Mesenchymal stem cell (in vitro differentiated cells and primary cell): ENCODE results near the gene SCN8A.

ENCODE experiments used
- DNase-seq: peaks from one replicate; pipeline ENCODE4 v3.0.0-alpha.2; 2013
- H2AFZ ChIP-seq: one replicate; pipeline ENCODE4 v1.6.1; 2013; ENCODE audit warnings: low read depth, mild to moderate bottlenecking, control low read depth, inconsistent platforms, low read length, moderate library complexity
- H2AK5ac ChIP-seq: 2 replicates; pipeline ENCODE4 v1.6.1; 2013; ENCODE audit warnings: low read length, moderate library complexity, mild to moderate bottlenecking, inconsistent platforms; ENCODE audit not compliant: severe bottlenecking
- H2BK120ac ChIP-seq: one replicate; pipeline ENCODE4 v1.6.1; 2013; ENCODE audit warnings: low read depth, mild to moderate bottlenecking, inconsistent platforms, low read length, moderate library complexity
- H2BK12ac ChIP-seq, 2 experiments: one replicate each; pipeline ENCODE4 v1.6.1; 2013; ENCODE audit warnings: inconsistent platforms in 2 of 2, low read length in 2 of 2, mild to moderate bottlenecking in 2 of 2, moderate library complexity in 2 of 2, control low read depth in 1 of 2
- H2BK15ac ChIP-seq: one replicate; pipeline ENCODE4 v1.6.1; 2013; ENCODE audit warnings: mild to moderate bottlenecking, low read depth, inconsistent platforms; ENCODE audit not compliant: poor library complexity, severe bottlenecking
- H2BK5ac ChIP-seq: 2 replicates; pipeline ENCODE4 v1.6.1; 2013; ENCODE audit warnings: low read depth, mild to moderate bottlenecking, low read length, control low read depth, inconsistent platforms; ENCODE audit not compliant: poor library complexity, severe bottlenecking
- H3K14ac ChIP-seq, 2 experiments: one replicate each; pipeline ENCODE4 v1.6.1; 2013; ENCODE audit warnings: inconsistent platforms in 2 of 2, low read length in 2 of 2, control low read depth in 1 of 2, mild to moderate bottlenecking in 1 of 2, moderate library complexity in 1 of 2
- H3K18ac ChIP-seq, 2 experiments: one replicate each; pipeline ENCODE4 v1.6.1; 2013; ENCODE audit warnings: inconsistent platforms in 2 of 2, low read length in 2 of 2, control low read depth in 1 of 2, low read depth in 1 of 2, mild to moderate bottlenecking in 1 of 2
- H3K23ac ChIP-seq, 2 experiments: one replicate each; pipeline ENCODE4 v1.6.1; 2013; ENCODE audit warnings: inconsistent platforms in 2 of 2, low read length in 2 of 2, mild to moderate bottlenecking in 2 of 2, moderate library complexity in 2 of 2, control low read depth in 1 of 2
- H3K27ac ChIP-seq: 2 replicates; pipeline ENCODE4 v1.5.1; 2013; ENCODE audit warnings: mild to moderate bottlenecking, moderate library complexity, low read length, control low read depth, inconsistent platforms; ENCODE audit not compliant: poor library complexity, severe bottlenecking
- H3K27me3 ChIP-seq, 2 experiments: 2 replicates each; pipeline versions ENCODE4 v1.6.1 to v1.7.0; 2013; ENCODE audit warnings: low read length in 2 of 2, mild to moderate bottlenecking in 2 of 2, moderate library complexity in 2 of 2, control low read depth in 1 of 2, inconsistent platforms in 1 of 2; ENCODE audit not compliant: control insufficient read depth in 1 of 2, insufficient read depth in 1 of 2
- H3K36me3 ChIP-seq, 2 experiments: 2 replicates each; pipeline versions ENCODE4 v1.6.1 to v1.7.0; 2013; ENCODE audit warnings: low read length in 2 of 2, control low read depth in 1 of 2, inconsistent platforms in 1 of 2, low read depth in 1 of 2, mild to moderate bottlenecking in 1 of 2; ENCODE audit not compliant: insufficient read depth in 2 of 2, control insufficient read depth in 1 of 2
- H3K4ac ChIP-seq, 2 experiments: one replicate each; pipeline ENCODE4 v1.6.1; 2013; ENCODE audit warnings: inconsistent platforms in 2 of 2, low read length in 2 of 2, mild to moderate bottlenecking in 2 of 2, moderate library complexity in 2 of 2, control low read depth in 1 of 2, low read depth in 1 of 2
- H3K4me1 ChIP-seq: 2 replicates; pipeline ENCODE4 v1.6.1; 2013; ENCODE audit warnings: low read depth, low read length, control low read depth; ENCODE audit not compliant: control insufficient read depth, insufficient read depth
- H3K4me2 ChIP-seq: 2 replicates; pipeline ENCODE4 v1.6.1; 2013; ENCODE audit warnings: low read length, mild to moderate bottlenecking, inconsistent platforms; ENCODE audit not compliant: poor library complexity, severe bottlenecking
- H3K4me3 ChIP-seq, 2 experiments: 2 replicates each; pipeline versions ENCODE4 v1.5.1 to v1.7.0; 2013; ENCODE audit warnings: low read length in 2 of 2, mild to moderate bottlenecking in 2 of 2, control low read depth in 1 of 2, low read depth in 1 of 2; ENCODE audit not compliant: insufficient read depth in 1 of 2
- H3K79me1 ChIP-seq: replicated peaks from 2 replicates; pipeline ENCODE4 v1.6.1; 2013; ENCODE audit warnings: mild to moderate bottlenecking, control low read depth, low read length, inconsistent platforms; ENCODE audit not compliant: poor library complexity, severe bottlenecking
- H3K9ac ChIP-seq: 2 replicates; pipeline ENCODE4 v1.7.0; 2013; ENCODE audit warnings: mild to moderate bottlenecking, low read length, moderate library complexity
- H3K9me3 ChIP-seq: 2 replicates; pipeline ENCODE4 v1.7.0; 2013; ENCODE audit warnings: mild to moderate bottlenecking, low read length; ENCODE audit not compliant: control insufficient read depth
- H4K8ac ChIP-seq: one replicate; pipeline ENCODE4 v1.6.1; 2013; ENCODE audit warnings: inconsistent platforms, mild to moderate bottlenecking, low read length, moderate library complexity
- H4K91ac ChIP-seq: one replicate; pipeline ENCODE4 v1.6.1; 2013; ENCODE audit warnings: mild to moderate bottlenecking, low read length, inconsistent platforms
- WGBS: methylation state at CpG from one replicate; pipeline ENCODE4 v1.1.7; 2013; ENCODE audit warnings: mixed read lengths; 5-methylcytosine and 5-hydroxymethylcytosine counted together

SCN8A gene

DNA sequence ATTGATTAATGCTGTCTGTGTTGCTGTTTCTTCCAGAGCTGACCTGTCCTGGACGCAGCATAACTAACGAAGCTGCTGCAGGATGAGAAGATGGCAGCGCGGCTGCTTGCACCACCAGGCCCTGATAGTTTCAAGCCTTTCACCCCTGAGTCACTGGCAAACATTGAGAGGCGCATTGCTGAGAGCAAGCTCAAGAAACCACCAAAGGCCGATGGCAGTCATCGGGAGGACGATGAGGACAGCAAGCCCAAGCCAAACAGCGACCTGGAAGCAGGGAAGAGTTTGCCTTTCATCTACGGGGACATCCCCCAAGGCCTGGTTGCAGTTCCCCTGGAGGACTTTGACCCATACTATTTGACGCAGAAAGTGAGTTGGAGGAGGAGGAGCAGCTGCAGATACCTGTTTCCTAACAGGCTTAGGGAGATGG, 71.7 kb downstream of the SCN8A start:
- no peak overlapping the region for H2BK5ac ChIP-seq
- no peak for DNase-seq
- no peak overlapping the region for H3K23ac ChIP-seq
- H4K91ac ChIP-seq: peak overlapping the region; percentile 18
- no peak overlapping the region for H4K8ac ChIP-seq
- WGBS: 93% methylated on average over 11 of the region's 11 CpGs
- H3K4me1 ChIP-seq: no peaks in the 10 kb centered on the region
- no peak overlapping the region for H3K9ac ChIP-seq
- no peak overlapping the region for H3K4me2 ChIP-seq
- no peaks in the 10 kb centered on the region for H3K79me1 ChIP-seq
- H2AFZ ChIP-seq: no peak overlapping the region
- no peak overlapping the region for H2BK12ac ChIP-seq
- no peaks in the 10 kb centered on the region for H3K9me3 ChIP-seq
- H3K4me3 ChIP-seq: no peak overlapping the region
- no peak overlapping the region for H2BK120ac ChIP-seq
- no peak overlapping the region for H3K4ac ChIP-seq
- H3K27me3 ChIP-seq: peaks cover 0 to 21% of the 10 kb centered on the region in 2 experiments
- no peak overlapping the region for H2AK5ac ChIP-seq
- H3K36me3 ChIP-seq: peaks cover 0 to 25% of the 10 kb centered on the region in 2 experiments
- H3K14ac ChIP-seq: no peak overlapping the region
- H3K18ac ChIP-seq: no peak overlapping the region
- H2BK15ac ChIP-seq: no peak overlapping the region
- no peak overlapping the region for H3K27ac ChIP-seq

DNA sequence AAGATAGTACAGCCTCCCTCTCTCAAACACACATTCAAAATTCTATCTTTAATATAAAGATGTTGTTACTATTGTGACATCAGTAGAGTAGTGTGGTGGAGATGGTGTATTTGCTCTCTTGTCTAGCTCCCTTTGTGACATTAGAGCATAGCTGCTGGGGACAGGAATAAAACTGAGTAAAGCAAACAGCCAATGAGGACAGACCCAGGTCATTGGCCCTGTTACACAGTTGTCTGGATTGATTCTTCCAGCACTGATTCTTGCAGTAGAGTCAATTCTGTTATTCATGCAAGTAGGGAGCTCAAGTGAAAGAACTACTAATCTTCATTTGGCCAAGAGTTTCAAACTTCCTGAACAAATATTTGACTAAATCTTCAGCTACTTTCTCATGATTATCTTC, 72.4 kb downstream of the SCN8A start:
- Histone ChIP-seq H3K36me3 (peaks cover 0 to 25% of the 10 kb centered on the region in 2 experiments), H2AK5ac (no peak overlapping the region), H3K27me3 (peaks cover 0 to 21% of the 10 kb centered on the region in 2 experiments), H3K23ac (no peak overlapping the region), H2BK5ac (no peak overlapping the region), H4K8ac (no peak overlapping the region), H3K18ac (no peak overlapping the region), H3K4ac (no peak overlapping the region), H2BK120ac (no peak overlapping the region), H3K9ac (no peak overlapping the region), H3K14ac (no peak overlapping the region), H3K4me3 (no peak overlapping the region), H3K79me1 (no peaks in the 10 kb centered on the region), H3K9me3 (no peaks in the 10 kb centered on the region), H3K4me2 (no peak overlapping the region), H2BK12ac (no peak overlapping the region), H4K91ac (no peak overlapping the region), H3K4me1 (no peaks in the 10 kb centered on the region), H3K27ac (no peak overlapping the region), H2BK15ac (no peak overlapping the region), H2AFZ (no peak overlapping the region)
- DNase-seq: no peak

DNA sequence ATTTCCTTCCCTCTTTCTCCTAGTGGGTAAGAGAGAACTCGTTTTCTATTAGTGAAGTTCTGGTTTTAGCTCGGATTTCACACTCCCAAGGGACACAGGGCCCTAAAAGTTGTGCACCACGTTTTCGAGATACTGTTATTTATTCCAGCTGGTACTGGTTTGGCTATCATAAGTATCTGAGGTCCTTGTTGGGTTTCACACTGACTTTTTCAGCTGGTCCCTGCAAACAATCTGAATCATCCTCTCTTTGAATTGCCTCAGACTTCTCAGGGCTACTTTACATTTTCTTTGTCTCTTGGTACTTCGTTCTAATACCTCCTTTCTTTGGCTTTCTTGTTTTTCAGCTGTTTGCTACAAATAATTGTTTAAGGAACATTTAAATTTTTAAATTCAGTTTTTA, 75.7 kb downstream of the SCN8A start:
- Histone ChIP-seq H2BK12ac (no peak overlapping the region), H3K14ac (no peak overlapping the region), H3K18ac (no peak overlapping the region), H3K36me3 (peaks cover 0 to 34% of the 10 kb centered on the region in 2 experiments), H2BK15ac (no peak overlapping the region), H3K4me1 (no peaks in the 10 kb centered on the region), H3K9ac (peak overlapping the region; percentile 26), H2AFZ (no peak overlapping the region), H3K4ac (no peak overlapping the region), H3K27ac (no peak overlapping the region), H3K4me3 (no peak overlapping the region), H4K91ac (no peak overlapping the region), H3K4me2 (no peak overlapping the region), H3K79me1 (no peaks in the 10 kb centered on the region), H4K8ac (no peak overlapping the region), H3K23ac (no peak overlapping the region), H3K9me3 (no peaks in the 10 kb centered on the region), H3K27me3 (peaks cover 0 to 4% of the 10 kb centered on the region in 2 experiments), H2BK5ac (no peak overlapping the region), H2BK120ac (no peak overlapping the region), H2AK5ac (no peak overlapping the region)
- DNase-seq: no peak
- WGBS: 44% methylated on average over 4 of the region's 5 CpGs

DNA sequence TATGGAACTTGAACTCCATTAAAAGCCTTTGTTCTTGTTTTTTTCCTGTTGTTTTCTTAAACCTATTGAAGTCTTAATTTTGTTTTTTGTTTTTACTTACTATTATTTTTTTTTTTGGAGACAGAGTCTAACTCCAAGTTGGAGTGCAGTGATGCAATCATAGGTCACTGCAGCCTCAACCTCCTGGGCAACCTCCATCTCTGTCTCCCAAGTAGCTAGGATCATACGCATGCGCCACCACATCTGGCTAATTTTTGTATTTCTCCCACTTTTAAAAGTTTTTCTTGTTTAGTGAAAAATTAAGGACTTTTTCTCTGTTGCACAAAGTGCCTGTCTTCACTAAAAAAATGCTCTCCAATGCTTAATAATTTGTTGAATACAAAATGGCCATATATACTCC, 76.2 kb downstream of the SCN8A start:
- H3K4me2 ChIP-seq: no peak overlapping the region
- no peak overlapping the region for H3K23ac ChIP-seq
- H3K27ac ChIP-seq: no peak overlapping the region
- no CpG with 5 or more reads among the region's 2 CpGs for WGBS
- no peak overlapping the region for H3K14ac ChIP-seq
- H2AFZ ChIP-seq: no peak overlapping the region
- H2BK12ac ChIP-seq: no peak overlapping the region
- H3K9ac ChIP-seq: no peak overlapping the region
- H2BK5ac ChIP-seq: no peak overlapping the region
- no peaks in the 10 kb centered on the region for H3K79me1 ChIP-seq
- H3K18ac ChIP-seq: no peak overlapping the region
- DNase-seq: no peak
- peaks cover 0 to 37% of the 10 kb centered on the region in 2 experiments for H3K36me3 ChIP-seq
- no peak overlapping the region for H3K4ac ChIP-seq
- no peak overlapping the region for H2AK5ac ChIP-seq
- H2BK15ac ChIP-seq: no peak overlapping the region
- no peak overlapping the region for H2BK120ac ChIP-seq
- H3K4me1 ChIP-seq: no peaks in the 10 kb centered on the region
- H3K4me3 ChIP-seq: no peak overlapping the region
- H3K9me3 ChIP-seq: no peaks in the 10 kb centered on the region
- H4K8ac ChIP-seq: no peak overlapping the region
- H3K27me3 ChIP-seq: peaks cover 0 to 5% of the 10 kb centered on the region in 2 experiments
- H4K91ac ChIP-seq: no peak overlapping the region
